ENCODE data around the gene CLECL1. TPM values are rescaled to one million over a fixed set of nuclear protein-coding genes. Genes with fewer than 3 reads are reported as not detected.

CLECL1 gene
- total and polyA plus RNA-seq, 2 of the 8 experiments (the other 6 are each of a cell fraction or from before 2014, with no cell fraction given), result not detected

- no peak overlapping the region for H3K27ac ChIP-seq (ENCODE audit: low read depth, low read length)
- H3K79me1 ChIP-seq (ENCODE audit: low read depth, low read length), result no peaks in the 10 kb centered on the region
- H3K27me3 ChIP-seq (replicated peaks in 1 of 4; ENCODE audit: control insufficient read depth in 3 of 4, extremely low read depth in 1 of 4, insufficient read depth in 3 of 4, low read length in 3 of 4), result no peaks in the 10 kb centered on the region
- no peak overlapping the region for H4K8ac ChIP-seq (ENCODE audit: extremely low read depth, insufficient read depth, low read length)
- no peak for TF ChIP-seq YY1 (IDR thresholded peaks at IDR 0.05; ENCODE audit: low read depth, low read length)
- TF ChIP-seq CREB1 (IDR thresholded peaks at IDR 0.05), result no peak
- TF ChIP-seq EZH2 (IDR thresholded peaks at IDR 0.05; ENCODE audit: low read depth, low read length, severe bottlenecking), result no peak
- no peak for TF ChIP-seq GABPA (IDR thresholded peaks at IDR 0.05; ENCODE audit: borderline replicate concordance, insufficient read depth, low read length)
- no peak for TF ChIP-seq BCL11A (IDR thresholded peaks at IDR 0.05; ENCODE audit: low read depth in 2 of 2, low read length in 2 of 2)
- no peak for TF ChIP-seq KDM5A (IDR thresholded peaks at IDR 0.05; ENCODE audit: low read length)
- no peak for TF ChIP-seq TBP (IDR thresholded peaks at IDR 0.05; ENCODE audit: low read depth, low read length)
- no peak for TF ChIP-seq NANOG (IDR thresholded peaks at IDR 0.05; ENCODE audit: insufficient read depth, low read depth, low read length, poor library complexity, severe bottlenecking)
- no peak for TF ChIP-seq HDAC2 (IDR thresholded peaks at IDR 0.05; ENCODE audit: borderline replicate concordance in 1 of 2, low read depth in 2 of 2, low read length in 2 of 2)
- no peak for TF ChIP-seq KDM1A (IDR thresholded peaks at IDR 0.05; ENCODE audit: borderline replicate concordance, low read length)
- no peak for TF ChIP-seq BRCA1 (IDR thresholded peaks at IDR 0.05; ENCODE audit: low read depth, low read length)
- no peak for TF ChIP-seq JUN (IDR thresholded peaks at IDR 0.05; ENCODE audit: low read depth, low read length)
- CTCF ChIA-PET (ENCODE audit: partially characterized antibody), result no interaction called here
- no peak overlapping the region for H2AK5ac ChIP-seq (ENCODE audit: low read depth, low read length)
- DNase-seq (ENCODE audit: low read depth in 1 of 2, low spot score in 2 of 2), result no peak
- H3K4me1 ChIP-seq (replicated peaks in 1 of 4; ENCODE audit: control insufficient read depth in 3 of 4, insufficient read depth in 4 of 4, low read length in 3 of 4), result no peaks in the 10 kb centered on the region
- H3K36me3 ChIP-seq (ENCODE audit: control insufficient read depth in 2 of 4, insufficient read depth in 4 of 4, low read length in 3 of 4), result peaks cover 0 to 5% (median 0%) of the 10 kb centered on the region in 4 experiments; a peak in 3 of 8 replicates
- no peak for FAIRE-seq
- H2AFZ ChIP-seq (ENCODE audit: low read length), result no peak overlapping the region
- 97% methylated on average over 2 of the region's 2 CpGs; no CpG with 5 or more reads in 1 of the 2 experiments for WGBS, 2 experiments (ENCODE audit: extremely low coverage in 1 of 2, insufficient coverage in 1 of 2, insufficient read length in 1 of 2, insufficient replicate concordance in 2 of 2, low coverage in 1 of 2, low lambda C conversion rate in 2 of 2, missing lambda C conversion rate in 1 of 2)
- H2BK5ac ChIP-seq (ENCODE audit: low read depth, low read length), result no peak overlapping the region
- no peaks in the 10 kb centered on the region for H3K79me2 ChIP-seq (ENCODE audit: control insufficient read depth in 1 of 2, insufficient read depth in 2 of 2, low read length in 2 of 2)
- H2BK20ac ChIP-seq (ENCODE audit: low read length), result no peak overlapping the region
- no peak overlapping the region for H3K23ac ChIP-seq (ENCODE audit: insufficient read length)
- no peak overlapping the region for H3K9ac ChIP-seq (replicated peaks in 1 of 4; ENCODE audit: extremely low read depth in 1 of 4, low read depth in 3 of 4, low read length in 3 of 4)
- H2BK15ac ChIP-seq (ENCODE audit: low read length), result no peak overlapping the region
- POLR2A ChIA-PET (ENCODE audit: partially characterized antibody), result interaction anchor here (2.2 kb wide), 1 partner anchor 11 kb away, joined by 6 read pairs; no protein-coding TSS in a partner anchor
- no peaks in the 10 kb centered on the region for H4K20me1 ChIP-seq (replicated peaks in 1 of 2; ENCODE audit: control insufficient read depth in 1 of 2, insufficient read depth in 2 of 2, low read length in 2 of 2)
- H3K18ac ChIP-seq (ENCODE audit: extremely low read depth, low read length), result no peak overlapping the region
- H4K91ac ChIP-seq (replicated peaks; ENCODE audit: insufficient read length, low read length), result no peak overlapping the region
- H3K23me2 ChIP-seq (ENCODE audit: low read depth, low read length), result no peaks in the 10 kb centered on the region
- H3K4me3 ChIP-seq (ENCODE audit: extremely low read depth in 1 of 4, insufficient read depth in 2 of 4, low read depth in 3 of 4, low read length in 4 of 4), result no peak overlapping the region
- no peak overlapping the region for H2BK120ac ChIP-seq (replicated peaks; ENCODE audit: low read depth, low read length)
- no peak overlapping the region for H4K5ac ChIP-seq (ENCODE audit: insufficient read length, low read depth, low read length)
- H3K14ac ChIP-seq (ENCODE audit: insufficient read length), result no peak overlapping the region
- no peak overlapping the region for H3K56ac ChIP-seq (replicated peaks; ENCODE audit: insufficient read length, low read depth, low read length)
- no peak overlapping the region for H3K4ac ChIP-seq (replicated peaks; ENCODE audit: insufficient read length, low read depth, low read length)
- no peak overlapping the region for H2BK12ac ChIP-seq (ENCODE audit: low read depth, low read length)
- H3K4me2 ChIP-seq (ENCODE audit: insufficient read depth in 1 of 2, low read depth in 2 of 2, low read length in 2 of 2), result no peak overlapping the region
- H3K9me3 ChIP-seq (ENCODE audit: insufficient read depth in 2 of 2, low read depth in 1 of 2, low read length in 1 of 2), result peaks cover 9 to 15% of the 10 kb centered on the region in 2 experiments; a peak in 1 of 4 replicates
Observed at GRCh38 chr12:9700606-9700956, 32.3 kb downstream of the CLECL1 start.
